ENCODE results near the gene SULT4A1.

DNA sequence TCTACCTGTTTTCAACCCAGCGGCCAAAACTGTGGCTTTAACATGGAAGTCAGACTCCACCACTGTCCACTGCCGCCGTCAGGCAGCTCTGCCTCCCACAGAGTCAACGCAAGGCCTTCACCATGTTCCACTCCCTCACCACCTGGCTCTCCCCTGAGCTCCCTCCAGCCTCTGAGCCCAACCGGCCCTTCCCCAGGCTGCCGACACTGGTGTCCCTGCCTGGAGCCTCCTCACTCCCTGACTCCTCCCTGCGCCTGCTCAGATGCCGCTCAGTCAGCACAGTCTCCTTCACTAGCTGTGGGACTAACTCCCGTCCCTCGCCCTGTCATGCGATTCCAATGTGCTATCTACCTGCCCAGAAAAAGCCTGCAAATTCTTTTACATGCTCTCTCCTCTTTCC lies 16.3 kb downstream of the SULT4A1 start:
- TF ChIP-seq, protein P1, sequence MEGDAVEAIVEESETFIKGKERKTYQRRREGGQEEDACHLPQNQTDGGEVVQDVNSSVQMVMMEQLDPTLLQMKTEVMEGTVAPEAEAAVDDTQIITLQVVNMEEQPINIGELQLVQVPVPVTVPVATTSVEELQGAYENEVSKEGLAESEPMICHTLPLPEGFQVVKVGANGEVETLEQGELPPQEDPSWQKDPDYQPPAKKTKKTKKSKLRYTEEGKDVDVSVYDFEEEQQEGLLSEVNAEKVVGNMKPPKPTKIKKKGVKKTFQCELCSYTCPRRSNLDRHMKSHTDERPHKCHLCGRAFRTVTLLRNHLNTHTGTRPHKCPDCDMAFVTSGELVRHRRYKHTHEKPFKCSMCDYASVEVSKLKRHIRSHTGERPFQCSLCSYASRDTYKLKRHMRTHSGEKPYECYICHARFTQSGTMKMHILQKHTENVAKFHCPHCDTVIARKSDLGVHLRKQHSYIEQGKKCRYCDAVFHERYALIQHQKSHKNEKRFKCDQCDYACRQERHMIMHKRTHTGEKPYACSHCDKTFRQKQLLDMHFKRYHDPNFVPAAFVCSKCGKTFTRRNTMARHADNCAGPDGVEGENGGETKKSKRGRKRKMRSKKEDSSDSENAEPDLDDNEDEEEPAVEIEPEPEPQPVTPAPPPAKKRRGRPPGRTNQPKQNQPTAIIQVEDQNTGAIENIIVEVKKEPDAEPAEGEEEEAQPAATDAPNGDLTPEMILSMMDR (IDR thresholded peaks at IDR 0.05): no peak
- TF ChIP-seq POLR2AphosphoS5 (IDR thresholded peaks at IDR 0.05) (no peak), POLR2A (IDR thresholded peaks at IDR 0.05) (no peak)

All from breast epithelium (tissue), 3 donors.